ENCODE data around the gene COL6A3. TPM values are rescaled to one million over a fixed set of nuclear protein-coding genes. Genes with fewer than 3 reads are reported as not detected.

The COL6A3 gene
- total RNA-seq, 1 experiment from 2014 or later: 45.0 TPM

DNA sequence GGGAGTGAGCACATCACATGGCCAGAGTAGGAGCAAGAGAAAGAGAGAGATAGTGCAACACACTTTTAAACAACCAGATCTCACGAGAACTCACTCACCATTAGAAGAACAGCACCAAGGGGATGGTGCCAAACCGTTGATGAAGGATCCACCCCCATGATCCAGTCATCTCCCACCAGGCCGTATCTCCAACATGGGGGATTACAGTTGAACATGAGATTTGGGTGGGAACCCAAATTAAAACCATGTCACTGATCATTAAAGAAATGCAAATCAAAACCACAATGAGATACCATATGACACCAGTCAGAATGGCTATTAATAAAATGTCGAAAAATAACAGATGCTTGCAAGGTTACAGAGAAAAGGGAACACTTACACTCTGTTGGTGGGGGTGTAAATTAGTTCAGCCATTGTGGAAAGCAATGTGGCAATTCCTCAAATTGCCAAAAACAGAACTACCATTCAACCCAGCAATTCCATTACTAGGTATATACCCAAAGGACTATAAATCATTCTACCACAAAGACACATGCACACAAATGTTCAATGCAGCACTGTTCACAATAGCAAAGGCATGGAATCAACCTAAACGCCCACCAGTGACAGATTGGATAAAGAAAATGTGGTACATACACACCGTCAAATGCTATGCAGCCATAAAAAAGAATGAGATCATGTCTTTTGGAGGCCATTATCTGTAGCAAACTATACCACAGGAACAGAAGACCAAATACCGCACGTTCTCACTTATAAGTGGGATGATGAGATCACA lies 137.1 kb downstream of the COL6A3 start:
- no peaks in the 10 kb centered on the region for H3K27me3 ChIP-seq (ENCODE audit: low read length)
- TF ChIP-seq EZH2phosphoT487 (IDR thresholded peaks at IDR 0.05; ENCODE audit: borderline replicate concordance, low read length) (no peak), EZH2 (IDR thresholded peaks at IDR 0.05; ENCODE audit: low read length, unreplicated experiment) (no peak), CTCF (conservative IDR thresholded peaks at IDR 0.05; ENCODE audit: low read depth, low read length) (no peak)
- no peak overlapping the region for H3K4me2 ChIP-seq (ENCODE audit: low read length)
- DNase-seq: no peak
- intact Hi-C loops (cut with micrococcal nuclease): no loop called here
- no peaks in the 10 kb centered on the region for H3K9me2 ChIP-seq (replicated peaks; ENCODE audit: low read length)
- no peaks in the 10 kb centered on the region for H3F3A ChIP-seq (ENCODE audit: low read length, unreplicated experiment)
- no peaks in the 10 kb centered on the region for H3K79me2 ChIP-seq (ENCODE audit: low read length)
- no peak for ATAC-seq
- H4K20me1 ChIP-seq (ENCODE audit: low read length): no peaks in the 10 kb centered on the region
- H2AFZ ChIP-seq (ENCODE audit: low read length): no peak overlapping the region
- no peaks in the 10 kb centered on the region for H3K9me3 ChIP-seq (ENCODE audit: low read length)
- no peak overlapping the region for H3K27ac ChIP-seq (ENCODE audit: low read length)
- H3K9ac ChIP-seq (ENCODE audit: low read length): no peak overlapping the region
- no TSS peak for BruUV-seq (replicated peaks)
- ChIA-PET POLR2A (ENCODE audit: unreplicated experiment) (no interaction called here), CTCF (no interaction called here)
- H3K4me1 ChIP-seq (ENCODE audit: insufficient read depth, low read length): peaks cover 18% of the 10 kb centered on the region
- no peak overlapping the region for H3K4me3 ChIP-seq (ENCODE audit: low read length)
- H3K36me3 ChIP-seq (ENCODE audit: low read depth, low read length): no peaks in the 10 kb centered on the region

Other genes starting within 250 kb of the COL6A3 start
- 201 and 270 TPM in 2 replicates for gene MLPH, start 73.1 kb upstream of the COL6A3 start, total RNA-seq (2014; rRNA removed)
- gene PRLH, start 152.4 kb upstream of the COL6A3 start, total RNA-seq (2014; rRNA removed): not detected in 2 replicates
- 28.9 and 52.2 TPM in 2 replicates for gene RAB17, start 176.6 kb upstream of the COL6A3 start, total RNA-seq (2014; rRNA removed)
- gene LRRFIP1, start 213.4 kb upstream of the COL6A3 start, total RNA-seq (2014; rRNA removed): 87.8 and 106 TPM in 2 replicates

Data from PC-3 (cell line).